NCI-H82 (cell line): ENCODE results near the gene TUB.
A peak's percentile ranks its signal among the peaks of the same experiment; 100 is the strongest.

Source experiments
- DNase-seq: peaks from one replicate; lab custom pipeline; 2025; lab: John Stamatoyannopoulos, UW

TUB gene

DNA sequence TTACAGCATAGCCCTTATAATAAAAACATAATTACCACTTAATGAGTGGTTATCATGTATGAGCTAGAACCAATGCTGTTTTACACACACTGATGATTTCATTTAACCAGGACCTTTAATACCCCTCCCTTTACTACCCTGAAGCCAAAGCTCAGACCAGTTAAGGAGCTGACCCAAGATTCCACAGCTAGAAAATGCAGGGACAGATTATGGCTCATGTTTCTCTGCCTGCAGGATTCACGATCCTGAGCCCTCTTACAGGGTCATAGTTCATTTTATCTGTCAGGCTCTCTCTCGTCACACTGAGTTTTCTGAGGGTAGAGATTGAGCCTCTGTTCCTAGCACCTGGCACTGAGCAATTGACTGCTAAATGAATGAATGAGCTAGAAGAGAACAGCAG is 27.4 kb downstream of the TUB start:
- peak; percentile 34 for DNase-seq

DNA sequence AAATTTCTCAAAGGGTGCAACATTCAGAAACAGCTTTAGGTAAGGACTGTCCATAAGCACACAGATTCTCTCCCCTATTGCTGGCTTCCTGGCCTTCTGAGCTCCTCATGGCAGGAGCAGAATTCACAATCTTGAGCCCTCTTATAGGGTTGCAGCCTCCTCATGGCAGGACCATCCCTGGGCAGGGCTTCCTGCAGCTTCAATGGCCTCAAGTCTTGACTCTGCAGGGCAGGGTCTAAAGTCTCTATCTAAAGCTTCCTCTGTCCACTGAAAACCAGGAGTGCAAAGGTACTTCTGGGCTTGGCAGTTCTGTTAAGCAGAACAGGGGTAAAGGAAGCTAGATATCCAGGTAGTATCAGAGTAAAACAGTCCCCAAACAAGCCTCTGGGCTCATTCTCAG is 28.7 kb downstream of the TUB start:
- no peak for DNase-seq

- DNase-seq: no peak
These were observed 29.4 kb downstream of the TUB start for GRCh38 chr11:8110396-8110795.

- no peak for DNase-seq
These were observed 30.6 kb downstream of the TUB start for GRCh38 chr11:8111636-8112035.

- DNase-seq: no peak
These were observed 41.3 kb downstream of the TUB start for GRCh38 chr11:8122173-8122764.

- DNase-seq: no peak
These were observed 45.8 kb downstream of the TUB start for GRCh38 chr11:8126649-8127289.

- no peak for DNase-seq
These were observed 46.4 kb downstream of the TUB start for GRCh38 chr11:8127447-8127846.

DNA sequence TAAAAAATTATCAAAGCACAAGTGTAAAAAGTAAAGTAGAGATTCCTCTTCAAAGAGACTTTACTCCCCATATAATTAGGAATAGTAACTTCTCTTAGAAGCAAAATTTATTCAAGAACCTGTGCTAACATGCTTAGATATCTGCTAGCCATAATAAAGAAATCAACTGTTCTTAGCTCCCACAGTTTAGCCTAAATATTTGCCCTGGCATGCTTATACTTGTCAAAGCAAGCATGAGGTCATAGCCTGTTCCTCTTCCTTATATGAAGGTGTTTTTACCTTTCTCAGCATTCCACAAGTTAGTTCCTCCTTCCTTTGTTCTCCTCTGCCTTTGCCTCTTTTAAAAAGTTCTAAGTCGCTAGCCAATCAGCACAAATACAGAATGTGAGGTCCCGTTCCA is 57.5 kb downstream of the TUB start:
- no peak for DNase-seq

- DNase-seq: no peak
These were observed 68.7 kb downstream of the TUB start for GRCh38 chr11:8149726-8150125.
